SH-SY5Y (cell line): ENCODE data around the gene LATS2.

ENCODE experiments used
- GATA2 ChIP-seq: IDR thresholded peaks from 2 replicates; pipeline ENCODE4 v1.6.1; 2011; ENCODE audit warnings: mild to moderate bottlenecking, low read depth, low read length
- GATA3 ChIP-seq: IDR thresholded peaks from 2 replicates; pipeline ENCODE4 v1.6.1; 2011; ENCODE audit warnings: low read depth, mild to moderate bottlenecking, low read length, moderate library complexity

GRCh38 chr13:21018220-21018619, 43.2 kb downstream of the LATS2 start:
- TF ChIP-seq GATA2 (no peak), GATA3 (no peak)
